Right hindlimb (tissue), 1 donor: ENCODE data around the gene MIPOL1.
"Not testable (repeated sequence)": the region's sequence is repeated elsewhere in the genome, so short reads cannot be mapped to it uniquely, and the experiment has no call there.

ENCODE experiments used
- DNase-seq: peaks from one replicate; pipeline ENCODE4 v3.0.0-alpha.2; 2018

Gene MIPOL1, protein sequence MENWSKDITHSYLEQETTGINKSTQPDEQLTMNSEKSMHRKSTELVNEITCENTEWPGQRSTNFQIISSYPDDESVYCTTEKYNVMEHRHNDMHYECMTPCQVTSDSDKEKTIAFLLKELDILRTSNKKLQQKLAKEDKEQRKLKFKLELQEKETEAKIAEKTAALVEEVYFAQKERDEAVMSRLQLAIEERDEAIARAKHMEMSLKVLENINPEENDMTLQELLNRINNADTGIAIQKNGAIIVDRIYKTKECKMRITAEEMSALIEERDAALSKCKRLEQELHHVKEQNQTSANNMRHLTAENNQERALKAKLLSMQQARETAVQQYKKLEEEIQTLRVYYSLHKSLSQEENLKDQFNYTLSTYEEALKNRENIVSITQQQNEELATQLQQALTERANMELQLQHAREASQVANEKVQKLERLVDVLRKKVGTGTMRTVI

DNA sequence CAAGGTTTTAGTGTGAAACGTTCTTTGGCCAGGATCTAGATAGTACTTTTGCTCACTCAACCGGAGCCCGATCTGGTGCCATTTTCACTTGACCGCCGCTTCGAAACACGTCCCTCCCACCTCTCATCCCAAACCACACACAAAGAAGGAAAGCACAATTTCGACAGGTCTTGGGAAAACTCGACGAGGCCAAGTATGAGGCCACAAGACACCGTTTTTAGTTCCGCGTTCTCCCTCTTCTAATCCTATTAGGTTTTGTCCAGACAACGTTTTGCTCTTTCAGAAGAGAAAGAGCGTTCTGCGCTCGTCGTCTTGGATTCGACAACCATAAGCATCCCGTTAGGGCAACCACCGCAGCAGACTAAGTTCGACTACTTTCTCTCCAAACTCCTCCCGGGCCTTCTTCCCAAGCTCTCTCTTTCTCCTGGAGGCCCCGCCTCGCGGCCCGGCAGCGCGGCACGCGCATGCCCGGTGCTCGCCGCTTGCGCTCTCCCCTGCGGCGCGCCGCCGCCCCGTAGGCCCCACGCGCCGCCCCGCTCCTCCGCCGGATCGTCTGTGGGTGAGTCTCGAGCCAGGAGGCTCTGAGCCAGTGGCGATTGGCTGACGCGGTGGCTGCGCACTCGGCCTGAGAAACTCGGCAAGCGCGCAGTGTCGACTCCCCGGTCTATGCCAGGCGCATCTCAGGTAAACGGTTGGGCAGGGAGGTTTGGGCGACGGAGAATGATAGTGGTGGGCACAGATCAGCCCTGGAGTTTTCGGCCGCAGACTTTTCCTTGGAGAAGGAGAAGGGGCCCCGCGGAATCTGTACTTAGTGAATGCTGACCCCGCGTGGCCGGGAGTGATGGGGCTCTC, at the start of gene MIPOL1:
TSS of gene MIPOL1 (plus strand) at position 517 of the 852 bp plus-strand sequence. CDS start 49,952 bp downstream, outside the sequence.
- DNase-seq = peak; percentile 91

DNA sequence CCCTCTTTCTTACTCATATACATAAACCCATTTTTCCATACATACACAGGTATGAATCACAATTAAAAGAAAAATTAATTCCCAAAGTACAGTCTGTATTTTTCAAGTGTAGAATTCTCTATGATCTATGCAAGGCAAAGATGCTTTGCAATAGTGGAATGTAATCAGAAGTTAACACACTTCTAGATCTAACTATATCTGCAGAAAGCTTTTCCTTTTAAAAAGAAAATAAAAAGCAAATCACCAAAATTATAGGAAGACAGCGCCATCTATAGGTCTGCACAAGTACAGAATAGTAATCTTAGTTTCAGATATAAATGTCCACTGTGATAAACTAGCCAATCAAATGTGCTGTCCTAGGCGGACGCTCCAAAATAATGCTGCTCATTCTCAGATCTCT, 47.3 kb upstream of the MIPOL1 start:
- no peak for DNase-seq

DNA sequence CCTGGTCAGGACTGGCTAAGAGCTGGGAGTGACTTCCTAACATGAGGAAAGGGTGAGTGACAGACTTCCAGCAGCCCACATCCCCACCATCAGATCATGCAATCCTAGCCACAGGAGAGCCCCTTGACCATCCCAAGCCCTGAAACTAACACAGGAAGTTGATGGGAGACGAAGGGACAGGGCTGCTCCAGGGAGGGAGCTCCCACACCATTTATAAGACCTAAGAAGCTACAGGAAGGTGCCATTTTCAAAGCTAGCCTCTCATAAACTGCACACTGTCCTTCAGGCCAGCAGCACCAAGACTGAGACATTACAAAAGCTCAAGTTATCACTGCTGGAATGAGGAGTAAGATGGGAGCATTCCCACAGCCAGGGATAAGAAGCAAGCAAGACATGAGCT, 44.7 kb upstream of the MIPOL1 start:
- no peak for DNase-seq

DNA sequence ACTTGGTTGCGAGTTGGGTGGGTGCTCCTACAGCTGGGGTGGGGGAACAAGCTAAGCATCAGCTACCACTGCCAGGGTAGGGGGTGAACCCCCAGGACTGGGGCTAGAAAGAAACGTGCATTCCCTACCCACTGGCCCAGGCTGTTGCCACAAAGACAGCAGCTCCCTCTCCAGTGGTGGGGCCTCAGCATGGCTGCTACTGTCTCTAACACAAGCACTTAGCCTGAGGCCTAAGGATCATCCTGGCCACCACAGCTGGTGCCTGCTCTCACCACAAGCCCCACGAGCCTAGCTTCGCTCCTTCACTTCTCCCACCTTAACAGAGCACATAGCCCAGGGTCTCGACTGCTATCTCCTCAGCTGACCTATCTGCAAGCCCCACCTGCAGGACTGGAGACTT, 44.3 kb upstream of the MIPOL1 start:
- DNase-seq = no peak

DNA sequence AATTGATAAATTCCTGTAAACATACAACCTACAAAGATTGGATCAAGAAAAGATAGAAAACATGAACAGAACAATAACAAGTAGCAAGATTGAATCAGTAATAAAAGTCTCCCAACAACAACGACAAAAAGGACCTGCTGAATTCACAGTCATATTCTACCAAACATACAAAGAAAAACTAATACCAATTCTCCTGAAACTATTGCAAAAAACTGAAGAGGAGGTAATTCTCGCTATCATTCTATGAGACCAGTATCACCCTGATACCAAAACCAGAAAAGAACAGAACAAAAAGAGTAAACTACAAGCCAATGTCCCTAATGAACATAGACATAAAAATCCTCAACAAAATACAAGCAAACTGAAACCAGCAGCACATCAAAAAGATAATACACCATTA, 39.8 kb upstream of the MIPOL1 start:
- DNase-seq = no peak

DNA sequence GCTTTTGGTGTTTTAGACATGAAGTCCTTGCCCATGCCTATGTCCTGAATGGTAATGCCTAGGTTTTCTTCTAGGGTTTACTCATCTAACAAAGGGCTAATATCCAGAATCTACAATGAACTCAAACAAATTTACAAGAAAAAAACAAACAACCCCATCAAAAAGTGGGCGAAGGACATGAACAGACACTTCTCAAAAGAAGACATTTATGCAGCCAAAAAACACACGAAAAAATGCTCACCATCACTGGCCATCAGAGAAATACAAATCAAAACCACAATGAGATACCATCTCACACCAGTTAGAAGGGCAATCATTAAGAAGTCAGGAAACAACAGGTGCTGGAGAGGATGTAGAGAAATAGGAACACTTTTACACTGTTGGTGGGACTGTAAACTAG, 35.4 kb upstream of the MIPOL1 start:
- DNase-seq = not testable (repeated sequence)

DNA sequence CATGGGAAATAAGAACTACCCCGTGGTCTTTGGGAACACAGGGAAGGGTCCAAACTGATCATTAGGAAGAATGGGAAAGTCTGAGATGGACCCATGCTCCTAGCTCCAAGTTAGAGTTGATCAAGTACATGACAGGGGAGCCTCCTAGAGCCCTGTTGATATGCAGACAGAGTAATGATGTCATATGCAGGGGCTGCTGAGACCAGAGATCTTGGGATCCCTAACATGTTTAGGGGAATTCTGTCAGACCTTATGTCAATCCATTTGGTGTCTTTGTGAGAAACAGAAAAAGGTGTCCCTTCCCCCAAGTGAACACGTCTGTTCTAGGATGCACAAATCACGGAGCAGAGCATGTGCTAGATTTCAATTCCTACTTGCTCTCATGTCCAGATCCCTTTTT, 31.9 kb upstream of the MIPOL1 start:
- no peak for DNase-seq

DNA sequence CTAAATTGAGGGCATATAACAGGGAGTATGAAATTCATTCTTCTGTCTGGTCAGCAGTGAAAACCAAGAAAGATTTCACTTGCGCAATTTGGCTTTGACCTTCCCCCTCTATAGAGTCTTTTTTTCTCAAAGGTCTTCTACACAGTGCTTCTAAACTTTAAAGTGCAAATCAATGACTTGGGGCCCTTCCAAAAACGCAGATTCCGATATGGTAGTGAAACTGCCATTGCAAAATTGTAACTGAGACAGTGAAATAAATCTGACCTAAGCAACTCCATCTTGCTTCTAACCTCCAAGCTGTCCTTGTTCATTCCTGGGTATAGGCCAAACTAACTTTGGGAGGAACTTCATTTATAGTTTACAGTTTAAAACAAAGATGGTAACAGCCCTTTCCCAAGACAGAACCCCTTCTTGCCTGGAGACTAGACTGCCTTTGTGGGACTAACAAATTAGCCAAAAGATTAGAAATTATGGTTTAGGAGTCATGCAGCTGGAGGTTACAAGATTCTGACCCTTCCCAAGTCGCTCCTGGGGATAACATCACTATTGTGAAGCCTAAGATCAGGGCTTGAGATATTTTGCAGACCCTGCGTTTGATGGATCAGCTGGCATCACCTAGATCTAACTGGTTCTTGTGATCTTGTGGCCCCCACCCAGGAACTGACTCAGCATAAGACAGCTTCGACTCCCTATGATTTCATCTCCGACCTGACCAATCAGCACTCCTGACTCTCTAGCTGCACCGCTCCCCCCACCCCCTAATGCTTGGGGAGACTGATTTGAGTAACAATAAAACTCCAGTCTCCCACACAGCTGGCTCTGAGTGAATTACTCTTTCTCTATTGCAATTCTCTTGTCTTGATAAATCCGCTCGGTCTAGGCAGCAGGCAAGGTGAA, 30.3 kb upstream of the MIPOL1 start:
- DNase-seq = no peak

DNA sequence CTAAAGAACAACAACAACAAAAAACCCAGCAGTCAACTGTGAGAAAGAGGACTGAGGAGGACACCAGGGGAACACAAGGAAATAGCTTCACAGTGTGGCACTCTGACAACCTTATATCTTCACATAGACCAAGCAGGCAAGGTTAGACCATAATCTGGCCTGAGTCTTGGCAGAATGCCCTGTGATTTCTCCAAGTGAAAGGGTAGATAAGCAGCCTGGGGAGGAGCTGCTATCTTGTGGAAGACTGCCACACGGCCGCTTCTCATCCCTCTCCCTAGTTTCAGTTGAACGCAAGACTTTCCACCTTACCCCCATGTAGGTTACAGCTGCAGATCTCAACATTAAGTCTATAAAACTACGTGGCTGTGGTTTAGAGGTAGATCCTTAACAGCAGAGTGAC, 29.0 kb upstream of the MIPOL1 start:
- DNase-seq = no peak

DNA sequence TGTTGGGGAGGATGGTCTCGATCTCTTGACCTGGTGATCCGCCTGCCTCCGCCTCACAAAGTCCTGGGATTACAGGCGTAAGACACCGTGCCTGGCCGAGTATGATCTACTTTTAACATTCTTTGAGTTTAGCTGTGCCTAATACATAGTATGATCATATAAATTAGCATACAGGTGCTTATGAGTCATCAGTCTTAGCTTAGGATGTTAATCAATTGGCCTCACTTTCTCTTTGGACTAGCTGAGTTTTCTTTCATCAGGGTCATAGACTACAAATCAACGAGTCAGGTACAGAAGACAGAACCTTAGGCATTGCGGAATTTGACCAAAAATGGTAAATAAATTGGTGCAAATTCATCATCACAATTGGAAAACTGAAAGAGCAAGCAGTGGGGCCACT, 27.5 kb upstream of the MIPOL1 start:
- DNase-seq = no peak

DNA sequence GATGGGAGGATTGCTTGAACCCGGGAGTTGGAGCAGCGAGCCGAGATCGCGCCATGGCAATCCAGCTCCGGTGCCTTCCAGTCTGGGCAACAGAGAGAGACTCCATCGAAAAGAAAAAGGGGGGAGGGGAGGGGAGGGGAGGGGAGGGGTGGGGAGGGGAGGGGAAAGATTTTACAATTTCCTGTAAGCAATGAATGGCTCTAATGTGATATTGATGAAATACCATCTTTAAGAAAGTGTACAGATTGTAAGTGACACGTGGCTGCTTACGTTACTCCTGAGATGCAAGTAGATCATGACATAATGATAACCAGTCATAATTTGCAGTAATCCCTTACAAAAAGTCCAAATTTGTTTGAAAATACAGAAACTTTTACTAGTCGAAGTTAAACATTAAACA, 26.7 kb upstream of the MIPOL1 start:
- no peak for DNase-seq

DNA sequence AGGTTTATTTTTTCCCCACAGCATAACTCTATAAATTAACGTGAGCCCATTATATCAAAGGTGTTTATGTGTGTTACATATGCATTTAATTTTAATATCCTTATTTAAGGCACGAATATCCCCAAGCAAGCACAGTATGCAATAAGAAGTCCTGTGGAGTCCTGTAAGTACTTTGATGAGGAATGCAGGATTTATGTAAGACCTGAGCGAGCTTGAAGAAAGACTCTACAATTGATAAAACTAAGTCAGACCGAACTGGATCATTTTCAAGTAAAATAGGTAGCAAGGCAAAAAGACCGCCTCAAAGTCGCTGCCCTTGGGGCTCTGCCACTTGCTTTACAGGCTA, 26.1 kb upstream of the MIPOL1 start:
- no peak for DNase-seq

DNA sequence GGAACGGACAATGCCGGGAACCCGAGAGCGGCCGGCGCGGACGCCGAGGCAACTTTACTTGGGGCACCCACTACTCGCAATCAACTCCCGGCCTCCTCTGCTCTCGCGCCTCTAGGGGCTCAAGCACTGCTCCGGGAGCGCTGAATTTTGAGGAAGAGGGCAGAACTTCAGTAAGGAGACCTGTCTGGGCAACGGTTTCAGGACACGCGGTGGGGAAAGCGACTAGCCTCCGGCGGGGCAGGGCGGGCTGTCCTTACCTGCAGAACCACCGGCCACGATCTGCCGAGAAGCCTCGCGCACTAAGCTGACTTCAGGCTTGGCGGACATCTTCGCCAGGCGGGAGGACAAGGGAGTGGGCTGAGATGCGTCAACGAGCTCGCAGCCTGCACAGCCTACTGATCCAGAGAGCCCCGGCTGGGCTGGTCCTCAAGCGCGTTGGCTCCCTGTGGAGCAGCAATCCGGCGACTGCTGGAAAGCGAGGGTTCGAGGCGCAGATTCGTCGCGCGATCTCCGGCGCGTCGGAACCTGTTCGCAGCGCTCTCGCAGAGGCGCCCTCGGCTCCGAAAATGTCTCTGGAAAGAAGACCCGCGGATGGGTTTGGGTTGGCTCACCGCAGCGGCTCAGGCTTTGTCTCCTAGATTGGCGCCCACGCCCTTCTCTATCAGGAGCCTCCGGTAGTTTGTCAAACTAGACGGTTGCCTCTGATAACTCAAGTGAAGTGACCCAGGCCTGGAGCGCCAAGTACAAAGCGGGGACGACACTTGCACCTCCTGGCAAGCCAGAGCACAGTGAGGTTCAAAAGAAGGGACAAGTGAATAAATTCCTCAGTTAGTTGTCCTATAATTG, 25.5 kb upstream of the MIPOL1 start, which contains the start of gene SLC25A21:
TSS of gene SLC25A21 (minus strand) at position 583 of the 846 bp plus-strand sequence.
- DNase-seq = peak; percentile 88

DNA sequence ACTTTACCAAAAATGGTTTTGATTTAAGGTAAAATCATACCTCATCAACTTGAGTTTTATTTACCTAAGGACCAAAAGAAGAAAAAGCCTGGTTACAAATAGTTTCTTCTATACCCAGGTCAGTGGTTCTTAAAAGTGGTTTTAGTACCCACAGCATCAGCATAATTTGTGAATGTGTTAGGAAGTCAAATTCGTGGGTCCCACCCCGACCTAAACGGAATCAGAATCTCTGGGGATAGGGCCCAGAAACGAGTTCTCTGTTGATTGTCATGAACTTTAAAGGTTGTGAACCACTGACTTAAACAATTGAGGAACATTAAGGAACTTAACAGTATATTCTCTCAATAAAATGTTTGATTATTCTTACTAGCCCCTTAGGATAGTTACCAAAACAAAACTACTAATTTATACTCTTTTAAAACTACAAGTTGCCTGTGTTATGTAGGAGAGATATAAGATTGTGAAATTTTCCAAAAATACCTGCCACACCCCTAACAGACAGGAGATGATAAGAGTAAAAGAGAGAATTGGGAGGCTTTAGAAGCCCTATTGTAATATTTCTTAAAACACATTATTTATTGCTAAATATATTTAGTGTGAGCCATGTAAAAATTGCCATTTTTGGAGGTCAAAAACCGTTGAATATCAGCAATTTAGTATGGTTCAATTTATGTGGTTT, 24.7 kb upstream of the MIPOL1 start:
- DNase-seq = no peak

DNA sequence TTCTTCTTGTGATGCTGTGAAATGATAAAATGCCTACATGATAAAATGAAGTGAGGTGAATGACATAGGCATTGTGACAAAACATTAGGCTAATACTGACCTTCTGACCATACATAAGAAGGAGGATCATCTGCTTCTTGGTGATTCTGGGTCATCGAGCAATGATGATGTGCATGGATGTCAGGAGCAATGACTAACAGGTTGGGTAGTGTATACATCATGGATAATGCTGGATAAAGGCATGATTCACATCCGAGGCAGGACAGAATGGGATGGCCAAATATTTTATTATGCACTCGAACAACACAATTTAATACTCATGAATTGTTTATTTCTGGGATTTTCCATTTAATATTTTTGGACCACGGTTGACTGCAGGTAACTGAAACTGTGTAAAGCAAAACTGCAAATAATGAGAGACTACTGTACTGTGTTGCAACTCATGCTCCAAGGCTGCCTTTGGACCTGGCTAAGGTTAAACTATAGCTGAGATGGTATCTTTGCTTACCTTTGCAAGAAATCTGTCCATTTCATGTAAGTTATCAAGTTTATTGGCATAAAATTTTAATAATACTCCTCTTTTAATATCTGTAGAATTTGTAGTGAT, 17.7 kb upstream of the MIPOL1 start:
- DNase-seq = no peak

DNA sequence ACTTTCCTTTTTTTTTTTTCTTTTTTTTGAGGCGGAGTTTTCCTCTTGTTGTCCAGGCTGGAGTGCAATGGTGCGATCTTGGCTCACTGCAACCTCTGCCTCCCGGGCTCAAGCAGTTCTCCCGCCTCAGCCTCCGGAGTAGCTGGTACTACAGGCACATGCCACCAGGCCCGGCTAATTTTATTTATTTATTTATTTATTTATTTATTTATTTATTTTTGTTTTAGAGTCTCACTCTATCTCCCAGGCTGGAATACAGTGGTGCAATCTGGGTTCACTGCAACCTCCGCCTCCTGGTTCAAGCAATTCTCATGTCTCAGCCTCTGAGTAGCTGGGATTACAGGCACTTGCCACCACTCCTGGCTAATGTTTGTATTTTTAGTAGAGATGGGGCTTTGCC, 16.9 kb upstream of the MIPOL1 start:
- DNase-seq = not testable (repeated sequence)

DNA sequence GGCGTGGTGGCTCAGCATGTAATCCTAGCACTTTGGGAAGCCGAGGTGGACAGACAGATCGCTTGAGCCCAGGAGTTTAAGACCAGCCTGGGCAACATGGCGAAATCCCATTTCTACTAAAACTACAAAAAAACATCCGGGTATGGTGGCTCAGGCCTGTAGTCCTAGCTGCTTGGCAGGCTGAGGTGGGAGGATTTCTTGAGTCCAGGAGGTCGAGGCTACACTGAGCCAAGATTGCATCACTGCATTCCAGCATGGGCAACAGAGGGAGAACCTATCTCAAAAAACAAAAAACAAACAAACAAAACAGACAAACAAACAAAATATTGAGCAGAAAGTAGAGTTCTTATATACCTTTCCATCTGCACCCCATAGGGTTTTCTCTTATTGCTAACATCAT, 16.3 kb upstream of the MIPOL1 start:
- no peak for DNase-seq

DNA sequence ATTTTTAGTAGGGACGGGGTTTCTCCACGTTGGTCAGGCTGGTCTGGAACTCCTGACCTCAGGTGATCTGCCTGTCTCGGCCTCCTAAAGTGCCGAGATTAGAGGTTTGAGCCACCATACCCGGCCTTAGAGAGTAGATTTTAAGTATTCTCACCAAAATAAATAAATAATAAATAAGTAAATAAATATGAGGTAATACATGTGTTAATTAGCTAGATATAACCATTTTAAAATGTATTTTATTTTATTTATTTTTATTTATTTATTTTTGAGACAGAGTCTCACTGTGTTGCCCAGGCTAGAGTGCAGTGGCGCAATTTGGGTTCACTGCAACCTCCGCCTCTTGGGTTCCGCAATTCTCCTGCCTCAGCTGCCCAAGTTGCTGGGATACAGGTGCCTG, 13.2 kb upstream of the MIPOL1 start:
- not testable (repeated sequence) for DNase-seq

DNA sequence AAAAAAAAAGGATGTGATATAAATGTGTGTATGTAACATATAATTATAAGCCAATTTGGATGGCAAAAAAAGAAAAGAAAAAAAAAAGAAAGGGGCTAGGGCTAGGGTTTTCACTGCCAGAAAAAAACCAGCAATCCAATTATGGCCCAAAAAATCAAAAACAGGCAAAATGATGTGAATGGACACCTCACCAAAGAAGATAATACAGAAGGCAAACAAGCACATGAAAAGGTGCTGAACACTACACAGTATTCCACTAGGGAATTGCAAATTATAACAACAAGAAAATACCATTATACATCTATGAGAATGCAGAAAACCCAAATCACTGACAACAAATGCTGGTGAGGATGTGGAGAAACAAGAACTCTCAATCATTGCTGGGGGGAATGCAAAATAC, 12.1 kb upstream of the MIPOL1 start:
- DNase-seq = no peak

DNA sequence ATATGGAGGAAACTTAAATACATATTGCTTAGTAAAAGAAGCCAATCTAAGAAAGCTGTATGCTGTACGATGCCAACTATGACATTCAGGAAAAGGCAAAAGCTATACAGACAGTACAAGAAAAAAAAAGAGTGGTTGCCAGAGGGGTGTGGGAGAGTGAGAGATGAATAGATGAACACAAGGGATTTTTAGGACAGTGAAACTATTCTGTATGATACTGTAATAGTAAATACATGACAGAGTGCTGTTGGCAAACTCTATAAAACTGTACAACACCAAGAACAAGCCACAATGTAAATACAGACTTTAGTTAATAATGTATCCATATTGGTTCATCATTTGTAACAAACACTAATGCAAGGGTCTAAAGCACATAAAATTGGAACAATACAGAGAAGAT, 10.9 kb upstream of the MIPOL1 start:
- DNase-seq = no peak

DNA sequence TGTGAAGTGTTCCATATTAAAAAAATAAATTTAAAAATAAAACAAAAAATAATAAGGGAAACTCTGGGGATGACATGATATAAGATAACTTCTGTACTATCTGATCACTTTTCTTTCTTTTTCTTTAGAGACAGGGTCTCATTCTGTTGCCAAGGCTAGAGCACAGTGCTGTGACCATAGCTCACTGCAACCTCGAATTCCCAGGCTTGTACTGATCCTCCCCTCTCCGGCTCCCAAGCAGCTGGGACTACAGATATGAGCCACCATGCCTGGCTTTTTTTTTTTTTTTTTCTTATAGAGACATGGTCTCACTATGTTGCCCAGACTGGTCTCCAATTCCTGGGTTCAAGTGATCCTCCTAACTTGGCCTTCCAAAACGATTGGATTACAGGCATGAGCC, 10.4 kb upstream of the MIPOL1 start:
- DNase-seq = no peak
